Neural cell (in vitro differentiated cells): ENCODE measurements around the gene TMEM207. TPM values are rescaled to one million over a fixed set of nuclear protein-coding genes. Genes with fewer than 3 reads are reported as not detected.

ENCODE experiments used
- H2AFZ ChIP-seq: fragments of 200-600, 300-800 bp; sonication (generic), shearing (Covaris generic); 2 replicates; pipeline ENCODE4 v1.6.0; 2014; ENCODE audit warnings: low read depth, mild to moderate bottlenecking, antibody characterized with exemption, low read length, moderate library complexity
- H3F3A ChIP-seq: fragments of 200-600 bp; shearing (Covaris generic); 2 replicates; pipeline ENCODE4 v1.6.1; 2016; ENCODE audit warnings: mild to moderate bottlenecking, moderate library complexity, mixed read lengths, antibody characterized with exemption, low read length; ENCODE audit not compliant: insufficient read depth, poor library complexity, severe bottlenecking
- H3K27ac ChIP-seq: fragments of 200-600, 300-800 bp; sonication (generic), shearing (Covaris generic); 2 replicates; pipeline ENCODE4 v1.5.1; 2014; ENCODE audit warnings: mild to moderate bottlenecking, low read length, moderate library complexity
- H3K27me3 ChIP-seq: fragments of 300-800, 200-600 bp; sonication (generic), shearing (Covaris generic); 2 replicates; pipeline ENCODE4 v1.6.0; 2014; ENCODE audit warnings: mild to moderate bottlenecking, low read depth, low read length, moderate library complexity; ENCODE audit not compliant: insufficient read depth
- H3K36me3 ChIP-seq: fragments of 300-800, 200-600 bp; sonication (generic), shearing (Covaris generic); 2 replicates; pipeline ENCODE4 v1.5.1; 2014; ENCODE audit warnings: mild to moderate bottlenecking, antibody characterized with exemption, low read length, moderate library complexity; ENCODE audit not compliant: insufficient read depth
- H3K4me2 ChIP-seq: fragments of 300-800, 200-600 bp; sonication (generic), shearing (Covaris generic); 2 replicates; pipeline ENCODE4 v1.6.0; 2014; ENCODE audit warnings: mild to moderate bottlenecking, low read length
- H3K4me3 ChIP-seq: fragments of 300-800, 200-600 bp; sonication (generic), shearing (Covaris generic); 2 replicates; pipeline ENCODE4 v1.5.1; 2014; ENCODE audit warnings: mild to moderate bottlenecking, low read length, moderate library complexity
- H3K79me2 ChIP-seq: fragments of 200-600 bp; shearing (Covaris generic); replicated peaks from 2 replicates; pipeline ENCODE4 v1.6.0; 2014; ENCODE audit warnings: mild to moderate bottlenecking, low read length, moderate library complexity; ENCODE audit not compliant: insufficient read depth
- H3K9ac ChIP-seq: fragments of 300-800, 200-600 bp; sonication (generic), shearing (Covaris generic); 2 replicates; pipeline ENCODE4 v1.6.1; 2016; ENCODE audit warnings: mild to moderate bottlenecking, low read length, mixed read lengths
- H3K9me2 ChIP-seq: fragments of 200-600 bp; shearing (Covaris generic); 2 replicates; pipeline ENCODE4 v1.6.1; 2016; ENCODE audit warnings: mild to moderate bottlenecking, low read length, mixed read lengths; ENCODE audit not compliant: insufficient read depth
- H3K9me3 ChIP-seq: fragments of 200-600, 300-800 bp; sonication (generic), shearing (Covaris generic); 2 replicates; pipeline ENCODE4 v1.6.1; 2016; ENCODE audit warnings: mild to moderate bottlenecking, mixed run types, low read length, moderate library complexity, mixed read lengths
- H4K20me1 ChIP-seq: fragments of 200-600 bp; shearing (Covaris generic); 2 replicates; pipeline ENCODE4 v1.6.1; 2016; ENCODE audit warnings: mild to moderate bottlenecking, mixed run types; ENCODE audit not compliant: insufficient read depth
- CTCF ChIP-seq: fragments of 450-650 bp; IDR thresholded peaks from 2 replicates; pipeline ENCODE4 v1.5.1; 2014; ENCODE audit warnings: antibody characterized with exemption, mild to moderate bottlenecking, moderate library complexity; ENCODE audit not compliant: poor library complexity, severe bottlenecking
- EP300 ChIP-seq: fragments of 450-650 bp; conservative IDR thresholded peaks from 2 replicates; pipeline ENCODE4 v1.6.1; 2014; ENCODE audit warnings: antibody characterized with exemption, mild to moderate bottlenecking, moderate library complexity; ENCODE audit not compliant: poor library complexity, severe bottlenecking
- EZH2 ChIP-seq: fragments of 200-600, 300-800 bp; shearing (Covaris generic), sonication (generic); IDR thresholded peaks from 2 replicates; pipeline ENCODE4 v1.6.1; 2014; ENCODE audit warnings: antibody characterized with exemption, low read length, borderline replicate concordance, mild to moderate bottlenecking; ENCODE audit not compliant: insufficient read depth, poor library complexity, severe bottlenecking
- MXI1 ChIP-seq: fragments of 450-650 bp; conservative IDR thresholded peaks from 2 replicates; pipeline ENCODE4 v1.6.1; 2014; ENCODE audit warnings: antibody characterized with exemption, mild to moderate bottlenecking; ENCODE audit not compliant: poor library complexity, severe bottlenecking
- POLR2AphosphoS5 ChIP-seq: IDR thresholded peaks from 2 replicates; pipeline ENCODE4 v1.6.1; 2012
- RAD21 ChIP-seq: fragments of 450-650 bp; conservative IDR thresholded peaks from 2 replicates; pipeline ENCODE4 v1.6.1; 2014; ENCODE audit warnings: antibody characterized with exemption, mild to moderate bottlenecking, moderate library complexity
- REST ChIP-seq: IDR thresholded peaks from 2 replicates; pipeline ENCODE4 v1.6.1; 2012; ENCODE audit warnings: borderline replicate concordance
- SMC3 ChIP-seq: fragments of 450-650 bp; conservative IDR thresholded peaks from 2 replicates; pipeline ENCODE4 v1.6.1; 2014; ENCODE audit warnings: antibody characterized with exemption, mild to moderate bottlenecking, moderate library complexity; ENCODE audit not compliant: poor library complexity
- TAF1 ChIP-seq: IDR thresholded peaks from 2 replicates; pipeline ENCODE4 v1.6.1; 2012; ENCODE audit warnings: low read depth
- polyA plus RNA-seq: library from polyadenylated mRNA; depleted of rRNA; stranded (reverse); fragments of >200 nt; gene quantifications from 2 replicates; pipeline ENCODE4 v1.2.3, GENCODE V29; 2014

TMEM207 gene
- polyA plus RNA-seq, 1 donor from 2014 or later = 0.27 TPM

GRCh38 chr3:190426806-190427507, 22.7 kb downstream of the TMEM207 start:
- Histone ChIP-seq H3K4me2 (no peak overlapping the region), H3K4me3 (no peak overlapping the region), H3K27me3 (no peaks in the 10 kb centered on the region), H3F3A (no peaks in the 10 kb centered on the region), H4K20me1 (no peaks in the 10 kb centered on the region), H3K79me2 (no peaks in the 10 kb centered on the region), H3K27ac (no peak overlapping the region), H3K9me2 (no peaks in the 10 kb centered on the region), H3K36me3 (no peaks in the 10 kb centered on the region), H3K9ac (no peak overlapping the region), H3K9me3 (no peaks in the 10 kb centered on the region), H2AFZ (no peak overlapping the region)
- TF ChIP-seq EP300 (no peak), TAF1 (no peak), POLR2AphosphoS5 (no peak), RAD21 (no peak), REST (no peak), SMC3 (no peak), MXI1 (no peak), EZH2 (no peak), CTCF (no peak)

GRCh38 chr3:190425833-190426232, 23.9 kb downstream of the TMEM207 start:
- TF ChIP-seq RAD21 = no peak
- TF ChIP-seq EZH2 = no peak
- no peak for TF ChIP-seq POLR2AphosphoS5
- TF ChIP-seq TAF1 = no peak
- no peak for TF ChIP-seq MXI1
- TF ChIP-seq EP300 = no peak
- no peak for TF ChIP-seq REST
- no peak for TF ChIP-seq SMC3
- TF ChIP-seq CTCF = no peak
- Histone ChIP-seq H3F3A (no peaks in the 10 kb centered on the region), H3K4me2 (no peak overlapping the region), H3K36me3 (no peaks in the 10 kb centered on the region), H3K9ac (no peak overlapping the region), H3K79me2 (no peaks in the 10 kb centered on the region), H3K27ac (no peak overlapping the region), H3K9me3 (no peaks in the 10 kb centered on the region), H2AFZ (no peak overlapping the region), H4K20me1 (no peaks in the 10 kb centered on the region), H3K9me2 (no peaks in the 10 kb centered on the region), H3K4me3 (no peak overlapping the region), H3K27me3 (no peaks in the 10 kb centered on the region)
